ENCODE data around the gene ARHGAP22.

Gene ARHGAP22

GRCh38 chr10:48501226-48501625 lies 103.6 kb downstream of the ARHGAP22 start:
- DNase-seq (ENCODE audit: extremely low read depth in 1 of 2, low read depth in 1 of 2): no peak

GRCh38 chr10:48500771-48501170 lies 104.1 kb downstream of the ARHGAP22 start:
- no peak for DNase-seq (ENCODE audit: extremely low read depth in 1 of 2, low read depth in 1 of 2)

GRCh38 chr10:48498940-48499510 lies 105.8 kb downstream of the ARHGAP22 start:
- DNase-seq (ENCODE audit: extremely low read depth in 1 of 2, low read depth in 1 of 2): no peak

- DNase-seq (ENCODE audit: extremely low read depth in 1 of 2, low read depth in 1 of 2): no peak
Observed at GRCh38 chr10:48497780-48498770, 106.8 kb downstream of the ARHGAP22 start.

- DNase-seq (ENCODE audit: extremely low read depth in 1 of 2, low read depth in 1 of 2): no peak
Observed at GRCh38 chr10:48496831-48497779, 107.8 kb downstream of the ARHGAP22 start.

- DNase-seq (ENCODE audit: extremely low read depth in 1 of 2, low read depth in 1 of 2): no peak
Observed at GRCh38 chr10:48496105-48496830, 108.6 kb downstream of the ARHGAP22 start.

- no peak for DNase-seq (ENCODE audit: extremely low read depth in 1 of 2, low read depth in 1 of 2)
Observed at GRCh38 chr10:48495282-48496045, 109.4 kb downstream of the ARHGAP22 start.

- DNase-seq (ENCODE audit: extremely low read depth in 1 of 2, low read depth in 1 of 2): no peak
Observed at GRCh38 chr10:48494611-48495010, 110.3 kb downstream of the ARHGAP22 start.

GRCh38 chr10:48494073-48494472 lies 110.8 kb downstream of the ARHGAP22 start:
- no peak for DNase-seq (ENCODE audit: extremely low read depth in 1 of 2, low read depth in 1 of 2)

GRCh38 chr10:48493083-48493871 lies 111.6 kb downstream of the ARHGAP22 start:
- no peak for DNase-seq (ENCODE audit: extremely low read depth in 1 of 2, low read depth in 1 of 2)

GRCh38 chr10:48492201-48492600 lies 112.7 kb downstream of the ARHGAP22 start:
- DNase-seq (ENCODE audit: extremely low read depth in 1 of 2, low read depth in 1 of 2): no peak

GRCh38 chr10:48491392-48492139 lies 113.3 kb downstream of the ARHGAP22 start:
- DNase-seq (ENCODE audit: extremely low read depth in 1 of 2, low read depth in 1 of 2): no peak

- DNase-seq (ENCODE audit: extremely low read depth in 1 of 2, low read depth in 1 of 2): no peak
Observed at GRCh38 chr10:48490946-48491345, 113.9 kb downstream of the ARHGAP22 start.

- no peak for DNase-seq (ENCODE audit: extremely low read depth in 1 of 2, low read depth in 1 of 2)
Observed at GRCh38 chr10:48490571-48490940, 114.3 kb downstream of the ARHGAP22 start.

- no peak for DNase-seq (ENCODE audit: extremely low read depth in 1 of 2, low read depth in 1 of 2)
Observed at GRCh38 chr10:48489099-48489498, 115.8 kb downstream of the ARHGAP22 start.

- DNase-seq (ENCODE audit: extremely low read depth in 1 of 2, low read depth in 1 of 2): no peak
Observed at GRCh38 chr10:48487244-48487643, 117.6 kb downstream of the ARHGAP22 start.

- DNase-seq (ENCODE audit: extremely low read depth in 1 of 2, low read depth in 1 of 2): no peak
Observed at GRCh38 chr10:48485711-48486110, 119.2 kb downstream of the ARHGAP22 start.

- DNase-seq (ENCODE audit: extremely low read depth in 1 of 2, low read depth in 1 of 2): no peak
Observed at GRCh38 chr10:48484911-48485310, 120.0 kb downstream of the ARHGAP22 start.
